HL-60/S4 (cell line): ENCODE measurements around the gene MATN1.
"Not testable (repeated sequence)": the region's sequence is repeated elsewhere in the genome, so short reads cannot be mapped to it uniquely, and the experiment has no call there.

Experiments
- in situ Hi-C: fragments of 300-500 bp; cut with MboI; formaldehyde crosslinking; loops from 2 replicates; pipeline ENCODE4 v1.14.3; 2022; ENCODE audit warnings: low sequenced_read_pairs

Gene MATN1, protein sequence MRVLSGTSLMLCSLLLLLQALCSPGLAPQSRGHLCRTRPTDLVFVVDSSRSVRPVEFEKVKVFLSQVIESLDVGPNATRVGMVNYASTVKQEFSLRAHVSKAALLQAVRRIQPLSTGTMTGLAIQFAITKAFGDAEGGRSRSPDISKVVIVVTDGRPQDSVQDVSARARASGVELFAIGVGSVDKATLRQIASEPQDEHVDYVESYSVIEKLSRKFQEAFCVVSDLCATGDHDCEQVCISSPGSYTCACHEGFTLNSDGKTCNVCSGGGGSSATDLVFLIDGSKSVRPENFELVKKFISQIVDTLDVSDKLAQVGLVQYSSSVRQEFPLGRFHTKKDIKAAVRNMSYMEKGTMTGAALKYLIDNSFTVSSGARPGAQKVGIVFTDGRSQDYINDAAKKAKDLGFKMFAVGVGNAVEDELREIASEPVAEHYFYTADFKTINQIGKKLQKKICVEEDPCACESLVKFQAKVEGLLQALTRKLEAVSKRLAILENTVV

DNA sequence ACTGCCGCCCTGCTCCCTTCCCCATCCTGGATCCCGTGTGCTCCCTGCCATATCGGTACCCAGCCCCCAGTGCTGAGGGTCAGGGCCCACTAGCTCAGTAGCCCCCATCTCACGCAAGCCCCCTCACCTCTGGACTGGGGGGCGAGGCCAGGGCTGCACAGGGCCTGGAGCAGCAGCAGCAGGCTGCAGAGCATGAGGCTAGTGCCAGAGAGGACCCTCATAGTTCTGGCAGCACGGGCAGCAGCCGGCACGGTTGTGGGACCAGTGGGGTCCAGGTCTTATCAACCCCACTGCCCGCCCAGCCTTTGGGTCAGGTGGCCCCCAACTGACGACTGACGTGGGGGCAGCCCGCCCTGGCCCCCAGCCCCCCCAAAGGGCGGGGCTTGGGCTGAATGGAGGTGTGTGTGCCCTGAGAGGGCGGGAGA lies at the start of gene MATN1:
Gene MATN1, minus strand, starts transcription at position 255 of the 425 bp plus-strand sequence. Its CDS starts 34 bp downstream, at position 221.
- in situ Hi-C loops = loop anchor here (5.0 to 25.0 kb wide), 2 partner anchors 39 to 1486 kb away; partner anchors contain the start of genes MECR and PTPRU

DNA sequence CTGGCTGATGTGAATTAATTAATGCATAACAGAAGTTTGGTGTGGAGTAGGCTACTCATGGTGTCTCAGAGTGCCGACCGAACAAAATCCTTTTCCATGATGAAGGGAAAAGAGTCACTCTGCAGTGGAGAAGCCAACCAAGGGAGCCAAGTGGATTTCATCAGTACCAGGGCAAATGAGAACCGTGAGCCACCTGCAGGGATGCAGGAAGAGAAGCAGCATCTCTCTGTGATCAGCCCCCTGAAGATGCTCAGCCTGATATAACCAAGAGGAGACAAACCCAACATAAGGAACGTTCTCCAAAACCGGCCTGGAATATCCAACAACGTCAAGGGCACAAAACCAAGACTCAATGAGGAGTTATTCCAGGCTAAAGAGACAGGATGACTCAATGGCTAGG lies 47.6 kb upstream of the MATN1 start:
- in situ Hi-C loops = no loop called here

DNA sequence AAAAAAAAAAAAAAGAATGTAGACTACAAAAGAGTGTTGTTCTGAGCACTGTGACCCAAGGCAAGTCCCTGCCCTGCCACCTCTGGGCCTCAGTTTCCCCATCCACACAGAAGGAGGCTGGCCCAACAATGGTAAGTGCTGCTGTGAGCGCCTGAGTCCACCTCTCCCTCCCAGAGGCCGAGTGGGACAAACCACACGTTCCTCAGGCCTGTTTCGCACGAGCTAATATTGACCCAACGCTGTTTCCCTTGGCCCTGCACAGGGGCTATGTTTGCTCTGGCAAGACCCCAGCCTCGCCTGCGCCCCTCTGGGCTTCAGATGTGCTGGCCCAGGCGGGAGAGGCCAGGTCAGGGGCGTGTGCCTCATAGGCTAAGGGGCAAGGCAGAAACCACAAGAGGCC lies 46.8 kb upstream of the MATN1 start:
- in situ Hi-C loops = no loop called here

DNA sequence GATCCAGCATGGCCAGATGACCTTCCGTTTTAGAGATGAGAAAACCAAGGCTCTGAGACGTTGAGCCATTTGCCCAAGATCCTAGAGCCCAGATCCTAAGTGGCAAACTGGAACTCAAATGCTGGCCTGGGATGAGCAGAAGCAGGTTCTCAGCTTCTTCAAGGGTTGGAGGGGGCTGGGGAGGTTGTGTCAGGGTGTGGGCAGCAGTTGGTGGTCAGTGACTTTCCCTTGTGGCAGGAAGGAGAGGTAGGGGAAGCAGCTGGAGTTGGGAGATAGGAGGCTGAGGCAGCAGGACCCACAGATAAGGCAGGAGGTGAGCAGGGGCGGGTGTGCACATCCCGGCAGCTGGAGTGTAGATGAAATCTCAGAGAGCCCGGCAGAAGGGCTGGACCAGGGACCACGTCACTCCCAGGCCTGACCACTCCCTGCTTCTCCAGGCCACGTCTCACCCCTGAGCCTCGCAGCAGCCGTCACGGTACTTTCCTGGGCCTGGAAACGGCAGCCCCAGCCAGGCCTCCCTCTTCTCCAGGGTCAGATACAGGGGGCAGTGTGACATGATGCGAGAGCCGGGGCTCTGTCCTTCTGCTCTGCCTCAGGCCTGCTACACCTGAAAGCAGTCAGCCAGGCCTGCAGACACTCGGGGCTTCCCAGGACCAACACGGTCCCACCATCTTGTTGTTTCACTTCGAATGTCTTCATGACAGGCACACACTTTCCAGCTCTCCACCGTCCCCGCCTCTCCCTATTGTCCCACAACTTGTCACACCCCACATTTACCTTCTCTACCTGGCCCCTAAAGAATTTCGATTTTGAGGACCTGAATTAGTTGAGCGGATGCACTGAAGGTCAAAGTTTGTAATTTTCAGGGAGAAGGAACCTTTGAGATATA lies 45.7 kb upstream of the MATN1 start:
- in situ Hi-C loops = no loop called here

DNA sequence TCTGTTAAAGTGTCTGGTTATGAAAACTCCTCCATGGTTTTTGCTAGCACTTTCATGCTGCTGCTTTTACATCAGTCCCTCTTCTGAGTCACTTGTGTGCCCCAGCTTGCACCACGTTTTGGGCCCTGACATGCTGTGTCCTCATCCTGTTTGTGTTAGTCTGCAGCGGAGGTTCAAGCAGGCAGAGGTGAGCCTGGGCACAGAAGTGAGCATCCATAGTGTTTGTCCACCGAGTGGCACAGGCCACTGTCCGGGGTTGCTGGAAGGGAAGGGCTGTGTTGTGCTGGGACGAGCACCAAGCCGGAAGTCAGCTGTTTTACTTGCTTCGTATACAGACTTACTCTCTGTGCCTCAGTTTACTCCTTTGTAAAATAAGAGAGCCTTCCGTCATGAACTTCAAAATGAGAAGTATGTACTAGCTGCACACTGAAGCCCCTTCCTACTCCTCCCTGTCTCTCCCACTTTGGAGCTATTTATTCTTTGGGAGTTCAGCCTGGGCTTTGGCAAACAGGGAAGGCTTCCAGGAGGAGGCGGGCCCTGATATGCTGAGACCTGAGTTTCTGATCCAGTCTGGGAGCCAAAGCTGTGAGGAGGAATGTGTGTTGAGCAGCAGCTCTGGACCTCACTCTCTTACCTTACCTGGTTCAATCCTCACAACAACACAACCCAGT lies 44.9 kb upstream of the MATN1 start:
- in situ Hi-C loops = no loop called here

DNA sequence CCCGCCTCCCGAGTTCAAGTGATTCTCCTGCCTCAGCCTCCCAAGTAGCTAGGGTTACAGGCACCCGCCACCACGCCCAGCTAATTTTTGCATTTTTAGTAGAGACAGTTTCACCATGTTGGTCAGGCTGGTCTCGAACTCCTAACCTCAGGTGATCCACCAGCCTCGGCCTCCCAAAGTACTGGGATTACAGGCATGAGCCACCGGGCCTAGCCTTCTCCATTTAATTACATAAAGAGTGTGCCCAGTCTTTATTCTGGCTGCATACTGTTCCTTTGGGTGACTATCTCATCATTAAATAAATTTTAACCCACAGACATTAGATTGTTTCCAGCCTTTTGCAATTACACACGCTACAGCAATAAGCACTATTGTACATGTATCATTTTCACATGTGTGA lies 43.6 kb upstream of the MATN1 start:
- in situ Hi-C loops = not testable (repeated sequence)

DNA sequence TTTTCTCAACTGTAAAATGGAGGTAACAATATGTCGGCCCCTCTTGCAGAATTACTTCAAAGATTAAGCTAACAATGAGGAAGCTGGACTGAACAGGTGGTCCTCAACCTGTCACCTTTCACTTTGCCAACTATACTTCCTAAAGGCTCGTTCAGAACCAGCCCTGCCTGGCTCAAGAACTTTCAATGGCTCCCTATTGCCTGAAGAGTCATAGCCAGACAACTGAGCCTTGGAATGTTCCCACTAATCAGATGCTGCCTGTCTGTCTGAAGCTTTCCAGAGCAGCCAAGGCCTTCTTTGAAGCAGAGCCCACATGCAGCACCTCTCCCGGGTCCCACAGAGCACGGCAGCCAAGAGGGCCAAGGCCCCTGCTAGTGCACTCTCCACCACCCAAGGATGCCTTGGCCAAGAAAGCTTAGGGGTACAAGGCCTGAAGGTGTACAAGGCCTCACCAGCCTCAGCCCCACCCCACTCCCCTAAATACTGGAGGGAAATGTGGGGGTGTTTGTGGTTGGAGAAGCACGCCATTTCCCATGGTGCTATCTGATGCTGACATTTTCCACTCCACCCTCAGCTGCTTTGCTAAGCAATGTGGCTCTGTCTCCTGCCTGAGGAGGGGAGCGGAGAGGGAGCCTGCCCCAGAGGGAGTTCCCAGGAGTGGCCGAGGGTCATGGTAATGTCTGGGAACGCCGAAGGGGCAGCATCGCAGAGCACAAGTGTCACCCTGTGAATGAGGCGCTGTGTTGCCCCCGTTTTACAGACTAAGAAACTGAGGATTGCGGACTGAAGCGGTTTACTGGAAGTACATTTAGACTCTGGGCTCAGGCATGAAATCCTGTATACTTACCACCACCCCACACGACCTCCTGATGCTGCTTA lies 42.4 kb upstream of the MATN1 start:
- in situ Hi-C loops = no loop called here

DNA sequence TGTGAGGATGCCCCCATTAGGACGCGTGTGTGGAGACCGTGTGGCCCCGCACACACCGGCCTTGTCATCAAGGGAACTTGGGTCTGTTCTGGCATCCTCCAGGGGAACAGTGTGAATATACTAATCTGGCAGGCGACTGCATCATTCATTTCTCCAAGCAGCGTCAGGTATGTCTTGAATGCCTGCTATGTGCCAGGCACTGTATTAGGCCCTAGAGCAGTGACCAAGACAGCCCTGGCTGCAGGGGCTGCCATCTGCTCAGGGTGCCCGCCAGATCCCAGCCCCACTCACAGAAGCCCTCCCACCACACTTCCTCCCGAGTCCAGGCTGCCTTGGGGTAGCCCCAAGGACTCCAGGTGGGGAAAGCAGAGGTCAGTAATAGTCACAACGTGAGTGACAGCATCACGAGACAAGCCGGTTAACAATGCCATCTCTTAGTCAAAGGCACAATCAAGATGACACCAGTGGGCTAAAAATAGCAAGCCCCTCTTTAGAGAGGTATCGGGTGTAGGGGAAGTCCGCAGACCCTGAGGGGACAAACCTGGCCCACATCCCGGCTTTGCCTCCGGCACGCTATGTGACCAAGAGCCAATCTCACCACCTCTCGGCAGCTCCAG lies 41.7 kb upstream of the MATN1 start:
- in situ Hi-C loops = loop anchor here (5.0 kb wide), 1 partner anchor 43 kb away; the partner anchor contains the start of gene MATN1

DNA sequence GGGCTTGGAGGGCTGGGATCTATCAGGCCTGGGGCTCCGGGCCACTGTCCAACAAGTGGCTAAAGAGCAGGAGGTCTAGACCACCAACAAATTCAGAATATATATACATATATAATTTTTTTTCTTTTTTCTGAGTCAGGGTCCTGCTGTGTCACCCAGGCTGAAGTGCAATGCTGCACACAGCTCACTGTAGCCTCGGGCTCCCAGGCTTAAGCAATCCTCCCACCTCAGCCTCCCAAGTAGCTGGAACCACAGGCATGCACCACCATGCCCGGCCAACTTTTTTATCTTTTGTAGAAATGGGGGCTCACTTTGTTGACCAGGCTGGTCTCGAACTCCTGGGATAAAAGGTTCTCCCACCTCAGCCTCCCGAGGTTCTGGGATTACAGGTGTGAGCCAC lies 41.0 kb upstream of the MATN1 start:
- in situ Hi-C loops = loop anchor here (5.0 kb wide), 1 partner anchor 42 kb away; the partner anchor contains the start of gene MATN1

DNA sequence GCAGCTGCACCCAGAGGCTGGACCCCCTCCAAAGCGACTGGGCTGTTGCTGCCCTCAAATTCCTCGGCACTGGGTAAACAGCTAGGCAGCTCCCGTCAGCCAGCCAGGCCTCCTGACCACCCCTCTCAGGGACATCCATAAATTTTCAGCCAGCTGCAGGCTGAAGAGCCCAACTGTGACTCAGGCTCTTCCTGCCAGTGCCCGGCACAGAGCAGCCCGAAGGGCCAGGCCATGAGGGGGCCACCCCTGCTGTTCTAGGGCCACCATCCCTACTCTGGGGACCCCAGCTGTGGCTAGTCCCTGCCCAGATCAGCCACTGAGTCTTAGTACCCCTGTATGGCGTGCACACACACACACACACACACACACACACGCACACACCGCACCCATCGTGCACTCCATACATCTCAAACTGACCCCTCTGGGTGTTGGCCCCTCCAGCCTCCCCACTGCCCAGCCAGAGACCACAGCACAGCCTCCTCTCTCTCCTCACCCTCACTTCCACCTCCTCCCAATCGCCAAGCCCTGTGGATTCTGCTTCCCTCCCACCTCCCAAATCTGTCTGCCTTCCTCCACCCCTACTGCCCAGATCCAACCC lies 40.4 kb upstream of the MATN1 start:
- in situ Hi-C loops = loop anchor here (5.0 kb wide), 1 partner anchor 41 kb away; the partner anchor contains the start of gene MATN1

DNA sequence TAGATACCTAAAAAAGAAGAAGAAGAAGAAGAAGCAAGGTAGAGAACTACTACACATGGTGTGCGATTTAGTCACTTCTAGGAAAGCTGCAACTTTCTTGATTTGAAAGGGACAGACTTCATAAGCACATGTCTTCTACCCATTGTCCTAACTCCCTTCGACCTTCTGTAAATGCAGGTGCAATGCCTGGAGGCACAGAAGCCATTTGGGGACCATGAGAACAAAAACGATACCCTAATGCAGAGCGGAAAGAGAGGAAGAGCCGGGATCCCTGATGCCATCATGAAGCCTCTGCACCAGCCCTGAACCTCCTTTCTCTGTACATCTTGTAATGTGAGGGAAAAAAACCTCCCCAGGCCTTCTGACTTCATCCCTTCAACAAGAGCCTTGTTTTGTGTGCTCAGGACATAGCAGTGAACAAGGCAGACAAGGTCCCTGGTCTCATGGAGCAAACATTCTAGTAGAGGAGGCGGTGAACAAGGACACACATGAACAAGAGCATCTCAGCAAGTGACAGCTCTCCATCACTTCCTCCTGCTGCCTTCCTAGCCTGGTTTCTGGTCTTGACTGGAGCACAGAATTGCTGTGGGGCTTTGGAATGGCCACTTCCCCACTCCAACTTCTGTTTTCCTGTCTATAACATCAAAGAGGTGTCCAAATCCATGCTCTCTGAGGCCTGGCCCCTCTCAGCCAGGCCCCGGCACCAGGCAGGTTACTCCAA lies 39.7 kb upstream of the MATN1 start:
- in situ Hi-C loops = loop anchor here (5.0 kb wide), 1 partner anchor 41 kb away; the partner anchor contains the start of gene MATN1

DNA sequence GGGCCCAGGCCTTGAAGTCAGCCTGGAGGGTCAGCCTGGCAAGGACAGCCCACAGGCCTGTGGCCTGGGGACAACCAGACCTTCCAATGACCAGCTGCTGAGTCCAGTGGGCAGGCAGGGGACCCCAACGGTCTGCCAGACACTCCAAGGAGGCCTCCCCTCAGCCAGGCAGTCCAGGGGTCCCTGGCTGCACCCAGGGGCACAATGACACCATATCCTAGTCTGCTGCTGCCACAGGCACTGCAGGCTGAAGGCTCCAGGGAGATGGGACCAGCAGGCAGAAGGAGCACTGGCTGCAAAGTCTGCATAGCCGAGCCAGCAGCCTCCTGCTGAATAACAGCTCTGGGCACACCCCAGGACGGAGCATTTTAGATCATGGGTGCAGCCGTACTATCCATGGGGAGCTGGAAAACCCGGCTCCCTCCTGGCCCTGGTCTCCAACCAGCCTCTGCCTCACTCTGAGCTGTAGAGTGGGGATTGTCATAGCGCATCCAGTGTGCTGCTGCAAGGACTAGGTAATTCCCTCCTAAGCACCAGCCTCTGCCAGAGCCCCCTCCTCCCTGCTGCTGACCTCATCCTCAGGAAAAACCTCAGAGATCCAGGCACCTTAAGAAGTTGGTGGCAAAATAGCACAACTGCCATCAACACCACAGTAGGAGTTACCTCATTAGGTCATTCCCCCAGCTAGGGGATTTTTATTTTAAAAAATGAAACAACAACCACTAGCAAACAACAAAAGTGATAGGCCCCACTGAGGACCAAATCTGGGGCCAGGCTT lies 39.0 kb upstream of the MATN1 start:
- in situ Hi-C loops = loop anchor here (5.0 kb wide), 1 partner anchor 40 kb away; the partner anchor contains the start of gene MATN1

DNA sequence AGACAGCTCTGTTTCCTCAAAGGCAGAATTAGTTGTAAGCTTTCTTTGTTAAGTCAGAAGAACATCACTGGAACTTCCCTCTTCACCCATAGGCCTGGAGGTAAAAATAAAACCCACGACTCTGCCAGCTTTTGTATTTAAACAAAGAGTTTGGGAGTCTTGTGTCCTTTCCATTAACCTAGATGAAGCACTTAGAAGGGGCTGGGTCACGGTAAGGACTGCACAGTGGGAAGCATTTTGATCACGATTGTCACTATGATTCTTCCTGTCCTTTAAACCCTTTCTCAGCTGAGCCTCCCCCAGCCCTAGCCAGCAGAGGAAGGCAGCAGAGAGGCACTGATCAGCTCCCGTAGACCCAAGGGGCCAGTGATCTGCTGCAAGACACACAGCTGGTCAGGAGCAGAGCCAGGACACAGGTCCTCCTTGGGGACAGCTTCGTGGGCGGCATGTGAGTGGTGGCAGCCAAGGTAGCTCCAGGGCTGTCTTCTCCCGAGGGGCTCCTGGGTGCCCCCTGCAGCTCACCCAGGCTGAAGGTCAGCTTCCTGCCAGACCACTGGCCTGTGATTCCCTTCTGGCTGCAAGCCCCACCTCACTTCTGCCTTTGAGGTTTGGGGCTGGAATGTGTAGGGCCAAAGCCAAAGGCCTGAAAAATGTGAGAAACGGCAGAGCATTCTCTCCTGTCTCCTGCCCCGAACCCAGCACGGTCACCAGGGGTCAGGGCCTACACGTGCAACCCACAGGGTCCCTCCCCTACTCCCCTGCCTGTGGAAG lies 38.2 kb upstream of the MATN1 start:
- in situ Hi-C loops = loop anchor here (5.0 kb wide), 1 partner anchor 39 kb away; the partner anchor contains the start of gene MATN1

DNA sequence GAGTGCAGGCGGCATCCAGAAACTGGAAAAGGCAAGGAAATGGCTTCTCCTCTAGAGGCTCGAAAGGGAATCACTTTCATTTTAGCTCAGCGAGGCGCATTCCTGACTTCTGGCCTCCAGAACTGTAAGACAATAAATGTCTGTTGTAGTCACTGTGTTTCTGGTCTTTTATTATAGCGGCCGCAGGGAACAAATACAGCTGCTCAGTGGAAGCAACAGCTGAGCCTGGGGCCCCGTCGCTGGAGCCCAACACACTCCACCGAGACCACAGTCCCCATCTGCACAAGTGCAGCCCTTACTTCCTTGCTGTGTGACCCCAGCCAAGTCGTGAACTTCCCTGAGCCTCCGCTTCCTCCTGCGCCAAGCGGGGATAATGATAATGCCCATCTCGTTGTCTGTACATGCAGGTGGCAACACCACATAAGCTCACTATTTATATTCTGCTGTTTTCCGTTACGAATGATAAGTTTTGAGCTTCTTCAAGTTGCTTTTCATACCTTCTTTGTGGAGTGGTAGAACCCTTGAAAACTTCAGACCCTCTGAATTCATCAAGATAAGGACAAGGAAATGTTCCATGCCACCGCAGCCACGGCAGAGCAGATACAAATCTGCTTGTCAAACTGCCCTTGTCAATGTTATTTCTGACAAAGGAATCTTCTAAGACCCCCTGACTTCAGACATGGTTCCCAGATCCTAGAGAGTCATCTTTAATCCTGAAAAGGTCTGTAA lies 37.4 kb upstream of the MATN1 start:
- in situ Hi-C loops = loop anchor here (5.0 kb wide), 1 partner anchor 38 kb away; the partner anchor contains the start of gene MATN1

DNA sequence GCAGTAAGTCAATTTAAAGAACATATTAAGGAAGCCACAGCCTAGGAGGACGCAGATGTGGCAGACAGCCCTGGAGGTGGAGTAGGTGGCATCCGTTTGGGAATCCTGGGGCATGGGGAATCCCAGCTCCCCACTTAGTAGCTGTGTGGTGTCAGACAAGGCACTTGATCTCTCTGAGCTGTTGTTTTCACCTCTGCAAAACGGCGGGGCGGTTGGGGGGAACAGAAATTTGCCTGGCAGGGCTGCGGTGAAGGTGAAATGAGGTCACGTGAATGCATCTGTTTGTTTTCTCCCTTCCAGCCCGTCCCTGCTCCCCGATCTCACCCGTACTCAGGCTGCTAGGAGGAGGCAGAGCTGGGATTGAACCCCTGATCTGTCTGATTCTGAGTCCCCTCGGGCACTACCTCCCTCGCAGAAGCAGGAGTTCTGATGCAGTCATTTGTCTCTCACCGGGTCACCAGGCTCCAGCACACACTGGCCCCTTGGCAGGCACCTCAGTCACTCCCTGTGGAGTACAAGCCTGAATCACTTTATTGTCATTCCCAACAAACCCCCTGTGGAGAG lies 36.4 kb upstream of the MATN1 start:
- in situ Hi-C loops = loop anchor here (5.0 kb wide), 1 partner anchor 37 kb away; the partner anchor contains the start of gene MATN1
